ENCODE measurements around the gene ERFL.

The ERFL gene

DNA sequence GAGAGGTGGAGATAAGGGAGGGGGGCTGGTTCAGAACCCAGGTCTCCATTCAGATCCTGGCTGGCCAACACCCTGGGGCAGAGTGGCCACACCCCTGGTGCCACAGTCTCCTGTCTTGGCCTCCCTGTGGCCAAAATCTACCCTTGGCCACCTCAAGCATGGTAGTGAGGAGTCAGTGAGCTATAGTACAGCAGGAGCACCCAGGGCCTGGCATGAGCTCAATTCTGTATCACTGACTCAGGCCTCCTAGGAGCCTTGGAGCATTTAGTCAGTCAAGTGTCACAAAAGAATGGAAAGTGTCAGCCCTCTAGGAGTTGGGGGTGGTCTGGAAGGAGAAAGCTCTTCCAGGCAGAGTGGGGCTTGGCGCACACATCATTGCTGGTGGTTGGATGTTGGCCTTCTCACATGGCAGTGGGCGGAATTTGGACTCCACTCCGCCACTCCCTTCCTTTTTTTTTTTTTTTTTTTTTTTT is 57.8 kb downstream of the ERFL start:
- no peak for ATAC-seq
- TF ChIP-seq RARB (CRISPR knock-in tag; IDR thresholded peaks at IDR 0.05): no peak
- TF ChIP-seq, protein P1, sequence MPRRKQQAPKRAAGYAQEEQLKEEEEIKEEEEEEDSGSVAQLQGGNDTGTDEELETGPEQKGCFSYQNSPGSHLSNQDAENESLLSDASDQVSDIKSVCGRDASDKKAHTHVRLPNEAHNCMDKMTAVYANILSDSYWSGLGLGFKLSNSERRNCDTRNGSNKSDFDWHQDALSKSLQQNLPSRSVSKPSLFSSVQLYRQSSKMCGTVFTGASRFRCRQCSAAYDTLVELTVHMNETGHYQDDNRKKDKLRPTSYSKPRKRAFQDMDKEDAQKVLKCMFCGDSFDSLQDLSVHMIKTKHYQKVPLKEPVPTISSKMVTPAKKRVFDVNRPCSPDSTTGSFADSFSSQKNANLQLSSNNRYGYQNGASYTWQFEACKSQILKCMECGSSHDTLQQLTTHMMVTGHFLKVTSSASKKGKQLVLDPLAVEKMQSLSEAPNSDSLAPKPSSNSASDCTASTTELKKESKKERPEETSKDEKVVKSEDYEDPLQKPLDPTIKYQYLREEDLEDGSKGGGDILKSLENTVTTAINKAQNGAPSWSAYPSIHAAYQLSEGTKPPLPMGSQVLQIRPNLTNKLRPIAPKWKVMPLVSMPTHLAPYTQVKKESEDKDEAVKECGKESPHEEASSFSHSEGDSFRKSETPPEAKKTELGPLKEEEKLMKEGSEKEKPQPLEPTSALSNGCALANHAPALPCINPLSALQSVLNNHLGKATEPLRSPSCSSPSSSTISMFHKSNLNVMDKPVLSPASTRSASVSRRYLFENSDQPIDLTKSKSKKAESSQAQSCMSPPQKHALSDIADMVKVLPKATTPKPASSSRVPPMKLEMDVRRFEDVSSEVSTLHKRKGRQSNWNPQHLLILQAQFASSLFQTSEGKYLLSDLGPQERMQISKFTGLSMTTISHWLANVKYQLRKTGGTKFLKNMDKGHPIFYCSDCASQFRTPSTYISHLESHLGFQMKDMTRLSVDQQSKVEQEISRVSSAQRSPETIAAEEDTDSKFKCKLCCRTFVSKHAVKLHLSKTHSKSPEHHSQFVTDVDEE (CRISPR knock-in tag; IDR thresholded peaks at IDR 0.05): no peak
- no peak for TF ChIP-seq SNAI2 (CRISPR knock-in tag; IDR thresholded peaks at IDR 0.05)
- TF ChIP-seq ZFP3 (CRISPR knock-in tag; IDR thresholded peaks at IDR 0.05): no peak
- TF ChIP-seq, protein P2, sequence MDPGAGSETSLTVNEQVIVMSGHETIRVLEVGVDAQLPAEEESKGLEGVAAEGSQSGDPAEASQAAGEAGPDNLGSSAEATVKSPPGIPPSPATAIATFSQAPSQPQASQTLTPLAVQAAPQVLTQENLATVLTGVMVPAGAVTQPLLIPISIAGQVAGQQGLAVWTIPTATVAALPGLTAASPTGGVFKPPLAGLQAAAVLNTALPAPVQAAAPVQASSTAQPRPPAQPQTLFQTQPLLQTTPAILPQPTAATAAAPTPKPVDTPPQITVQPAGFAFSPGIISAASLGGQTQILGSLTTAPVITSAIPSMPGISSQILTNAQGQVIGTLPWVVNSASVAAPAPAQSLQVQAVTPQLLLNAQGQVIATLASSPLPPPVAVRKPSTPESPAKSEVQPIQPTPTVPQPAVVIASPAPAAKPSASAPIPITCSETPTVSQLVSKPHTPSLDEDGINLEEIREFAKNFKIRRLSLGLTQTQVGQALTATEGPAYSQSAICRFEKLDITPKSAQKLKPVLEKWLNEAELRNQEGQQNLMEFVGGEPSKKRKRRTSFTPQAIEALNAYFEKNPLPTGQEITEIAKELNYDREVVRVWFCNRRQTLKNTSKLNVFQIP (CRISPR knock-in tag; IDR thresholded peaks at IDR 0.05; ENCODE audit: borderline replicate concordance, low read depth): no peak
- TF ChIP-seq, protein P3, sequence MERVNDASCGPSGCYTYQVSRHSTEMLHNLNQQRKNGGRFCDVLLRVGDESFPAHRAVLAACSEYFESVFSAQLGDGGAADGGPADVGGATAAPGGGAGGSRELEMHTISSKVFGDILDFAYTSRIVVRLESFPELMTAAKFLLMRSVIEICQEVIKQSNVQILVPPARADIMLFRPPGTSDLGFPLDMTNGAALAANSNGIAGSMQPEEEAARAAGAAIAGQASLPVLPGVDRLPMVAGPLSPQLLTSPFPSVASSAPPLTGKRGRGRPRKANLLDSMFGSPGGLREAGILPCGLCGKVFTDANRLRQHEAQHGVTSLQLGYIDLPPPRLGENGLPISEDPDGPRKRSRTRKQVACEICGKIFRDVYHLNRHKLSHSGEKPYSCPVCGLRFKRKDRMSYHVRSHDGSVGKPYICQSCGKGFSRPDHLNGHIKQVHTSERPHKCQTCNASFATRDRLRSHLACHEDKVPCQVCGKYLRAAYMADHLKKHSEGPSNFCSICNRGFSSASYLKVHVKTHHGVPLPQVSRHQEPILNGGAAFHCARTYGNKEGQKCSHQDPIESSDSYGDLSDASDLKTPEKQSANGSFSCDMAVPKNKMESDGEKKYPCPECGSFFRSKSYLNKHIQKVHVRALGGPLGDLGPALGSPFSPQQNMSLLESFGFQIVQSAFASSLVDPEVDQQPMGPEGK (CRISPR knock-in tag; IDR thresholded peaks at IDR 0.05; ENCODE audit: borderline replicate concordance): no peak
- no peak for TF ChIP-seq ARNTL (CRISPR knock-in tag; IDR thresholded peaks at IDR 0.05; ENCODE audit: borderline replicate concordance, low read depth)
- TF ChIP-seq, protein P4, sequence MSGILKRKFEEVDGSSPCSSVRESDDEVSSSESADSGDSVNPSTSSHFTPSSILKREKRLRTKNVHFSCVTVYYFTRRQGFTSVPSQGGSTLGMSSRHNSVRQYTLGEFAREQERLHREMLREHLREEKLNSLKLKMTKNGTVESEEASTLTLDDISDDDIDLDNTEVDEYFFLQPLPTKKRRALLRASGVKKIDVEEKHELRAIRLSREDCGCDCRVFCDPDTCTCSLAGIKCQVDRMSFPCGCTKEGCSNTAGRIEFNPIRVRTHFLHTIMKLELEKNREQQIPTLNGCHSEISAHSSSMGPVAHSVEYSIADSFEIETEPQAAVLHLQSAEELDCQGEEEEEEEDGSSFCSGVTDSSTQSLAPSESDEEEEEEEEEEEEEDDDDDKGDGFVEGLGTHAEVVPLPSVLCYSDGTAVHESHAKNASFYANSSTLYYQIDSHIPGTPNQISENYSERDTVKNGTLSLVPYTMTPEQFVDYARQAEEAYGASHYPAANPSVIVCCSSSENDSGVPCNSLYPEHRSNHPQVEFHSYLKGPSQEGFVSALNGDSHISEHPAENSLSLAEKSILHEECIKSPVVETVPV (CRISPR knock-in tag; IDR thresholded peaks at IDR 0.05): no peak
- TF ChIP-seq ZNF8 (CRISPR knock-in tag; IDR thresholded peaks at IDR 0.05): no peak
- no peak for TF ChIP-seq OSR1 (CRISPR knock-in tag; IDR thresholded peaks at IDR 0.05)
- TF ChIP-seq ZNF565 (CRISPR knock-in tag; conservative IDR thresholded peaks at IDR 0.05; ENCODE audit: low read depth): no peak
- TF ChIP-seq TOX (CRISPR knock-in tag; IDR thresholded peaks at IDR 0.05; ENCODE audit: borderline replicate concordance): no peak
- TF ChIP-seq, protein P5, sequence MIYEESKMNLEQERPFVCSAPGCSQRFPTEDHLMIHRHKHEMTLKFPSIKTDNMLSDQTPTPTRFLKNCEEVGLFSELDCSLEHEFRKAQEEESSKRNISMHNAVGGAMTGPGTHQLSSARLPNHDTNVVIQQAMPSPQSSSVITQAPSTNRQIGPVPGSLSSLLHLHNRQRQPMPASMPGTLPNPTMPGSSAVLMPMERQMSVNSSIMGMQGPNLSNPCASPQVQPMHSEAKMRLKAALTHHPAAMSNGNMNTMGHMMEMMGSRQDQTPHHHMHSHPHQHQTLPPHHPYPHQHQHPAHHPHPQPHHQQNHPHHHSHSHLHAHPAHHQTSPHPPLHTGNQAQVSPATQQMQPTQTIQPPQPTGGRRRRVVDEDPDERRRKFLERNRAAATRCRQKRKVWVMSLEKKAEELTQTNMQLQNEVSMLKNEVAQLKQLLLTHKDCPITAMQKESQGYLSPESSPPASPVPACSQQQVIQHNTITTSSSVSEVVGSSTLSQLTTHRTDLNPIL (CRISPR knock-in tag; IDR thresholded peaks at IDR 0.05; ENCODE audit: low read depth): no peak
- no peak for TF ChIP-seq ISL1 (CRISPR knock-in tag; IDR thresholded peaks at IDR 0.05)

DNA sequence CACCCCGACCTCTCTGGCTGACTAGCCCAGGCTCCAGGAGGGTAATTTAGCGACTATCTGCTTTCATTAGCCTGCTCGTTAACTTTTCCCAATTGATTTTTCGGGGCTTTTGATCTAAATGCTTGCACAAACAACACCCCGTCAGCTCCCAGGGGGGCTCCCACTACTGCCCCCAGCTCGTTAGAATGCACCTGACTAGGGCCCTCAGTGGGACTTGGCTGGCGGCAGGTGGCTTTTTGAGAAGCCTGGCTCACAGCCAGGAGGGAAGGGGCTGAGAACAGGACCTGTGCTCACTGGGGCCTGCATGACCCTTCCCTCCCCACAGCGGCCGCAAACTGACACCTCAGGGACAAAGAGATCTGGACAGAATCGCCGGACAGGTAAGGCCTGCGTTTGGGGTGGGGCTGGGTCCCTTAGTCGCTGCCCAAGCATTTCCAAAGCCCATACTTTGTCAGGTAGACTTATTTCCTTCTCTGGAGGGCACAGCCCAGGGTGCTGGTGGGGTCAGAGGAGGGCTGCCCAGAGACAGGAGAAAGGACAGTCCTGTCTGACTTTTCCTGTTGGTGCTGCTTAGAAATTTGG is 58.8 kb downstream of the ERFL start:
- ATAC-seq: no peak
- TF ChIP-seq ZFP30 (CRISPR knock-in tag; IDR thresholded peaks at IDR 0.05): no peak
- TF ChIP-seq SNAI2 (CRISPR knock-in tag; IDR thresholded peaks at IDR 0.05): no peak
- no peak for TF ChIP-seq BACH2 (CRISPR knock-in tag; IDR thresholded peaks at IDR 0.05; ENCODE audit: borderline replicate concordance)
- TF ChIP-seq, protein P3 (CRISPR knock-in tag; IDR thresholded peaks at IDR 0.05; ENCODE audit: borderline replicate concordance): no peak
- no peak for TF ChIP-seq TOX (CRISPR knock-in tag; IDR thresholded peaks at IDR 0.05; ENCODE audit: borderline replicate concordance)
- TF ChIP-seq ZNF565 (CRISPR knock-in tag; conservative IDR thresholded peaks at IDR 0.05; ENCODE audit: low read depth): no peak
- TF ChIP-seq, protein P5 (CRISPR knock-in tag; IDR thresholded peaks at IDR 0.05; ENCODE audit: low read depth): no peak
- no peak for TF ChIP-seq ZC3H10 (CRISPR knock-in tag; IDR thresholded peaks at IDR 0.05)
- no peak for TF ChIP-seq GLIS3 (CRISPR knock-in tag; IDR thresholded peaks at IDR 0.05)
- no peak for TF ChIP-seq ARNTL (CRISPR knock-in tag; IDR thresholded peaks at IDR 0.05; ENCODE audit: borderline replicate concordance, low read depth)
- TF ChIP-seq, protein P1 (CRISPR knock-in tag; IDR thresholded peaks at IDR 0.05): no peak
- no peak for TF ChIP-seq ZNF70 (CRISPR knock-in tag; IDR thresholded peaks at IDR 0.05)
- TF ChIP-seq, protein P2 (CRISPR knock-in tag; IDR thresholded peaks at IDR 0.05; ENCODE audit: borderline replicate concordance, low read depth): no peak
- no peak for TF ChIP-seq CSDC2 (CRISPR knock-in tag; IDR thresholded peaks at IDR 0.05)
- no peak for TF ChIP-seq ZNF8 (CRISPR knock-in tag; IDR thresholded peaks at IDR 0.05)

Data from SK-N-SH treated with all-trans-retinoic acid at 6 μM for 48 hours (cell line).